GM19397 (cell line): Measurements from ENCODE around the gene CDRT4.
"Not testable (repeated sequence)": the region's sequence is repeated elsewhere in the genome, so short reads cannot be mapped to it uniquely, and the experiment has no call there.

Experiments
- ATAC-seq: cut with Tn5 transposase; IDR thresholded peaks from one replicate; pipeline ENCODE4 v1.9.1; 2021; ENCODE audit warnings: mild to moderate bottlenecking, moderate library complexity; ENCODE audit not compliant: unreplicated experiment

CDRT4 gene

GRCh38 chr17:15462976-15463772 lies 4.2 kb downstream of the CDRT4 start:
- ATAC-seq, result no peak

- ATAC-seq, result no peak
Measured at GRCh38 chr17:15457723-15458094, 9.7 kb downstream of the CDRT4 start.

- ATAC-seq, result no peak
Measured at GRCh38 chr17:15456972-15457722, 10.3 kb downstream of the CDRT4 start.

GRCh38 chr17:15456496-15456895 lies 10.9 kb downstream of the CDRT4 start:
- no peak for ATAC-seq

- no peak for ATAC-seq
Measured at GRCh38 chr17:15454346-15454745, 13.1 kb downstream of the CDRT4 start.

- ATAC-seq, result no peak
Measured at GRCh38 chr17:15453782-15454181, 13.6 kb downstream of the CDRT4 start.

- ATAC-seq, result no peak
Measured at GRCh38 chr17:15453246-15453645, 14.2 kb downstream of the CDRT4 start.

GRCh38 chr17:15452746-15453145 lies 14.7 kb downstream of the CDRT4 start:
- ATAC-seq, result no peak

- ATAC-seq, result no peak
Measured at GRCh38 chr17:15451680-15452079, 15.7 kb downstream of the CDRT4 start.

GRCh38 chr17:15448580-15448956 lies 18.9 kb downstream of the CDRT4 start:
- no peak for ATAC-seq

GRCh38 chr17:15447928-15448579 lies 19.4 kb downstream of the CDRT4 start:
- ATAC-seq, result no peak

- ATAC-seq, result no peak
Measured at GRCh38 chr17:15446036-15446435, 21.4 kb downstream of the CDRT4 start.

- no peak for ATAC-seq
Measured at GRCh38 chr17:15444805-15445204, 22.6 kb downstream of the CDRT4 start.

GRCh38 chr17:15442311-15443180 lies 24.9 kb downstream of the CDRT4 start:
- no peak for ATAC-seq

GRCh38 chr17:15441315-15441714 lies 26.1 kb downstream of the CDRT4 start:
- no peak for ATAC-seq

- ATAC-seq, result no peak
Measured at GRCh38 chr17:15440347-15440746, 27.1 kb downstream of the CDRT4 start.

- not testable (repeated sequence) for ATAC-seq
Measured at GRCh38 chr17:15439205-15439985, 28.0 kb downstream of the CDRT4 start.

GRCh38 chr17:15438491-15439105 lies 28.8 kb downstream of the CDRT4 start:
- no peak for ATAC-seq

- ATAC-seq, result no peak
Measured at GRCh38 chr17:15437303-15437635, 30.2 kb downstream of the CDRT4 start.
